GM23248 (cell line): ENCODE results near the gene IGF1R. TPM values are rescaled to one million over a fixed set of nuclear protein-coding genes. Genes with fewer than 3 reads are reported as not detected.

Experiments used
- DNase-seq: peaks from one replicate; pipeline ENCODE4 v3.0.0-alpha.2; 2015
- H2AFZ ChIP-seq: fragments of 200-600 bp; sonication (generic); 2 replicates; pipeline ENCODE4 v1.6.1; 2016; ENCODE audit warnings: antibody characterized with exemption
- H3F3A ChIP-seq: fragments of 200-600 bp; sonication (generic); 2 replicates; pipeline ENCODE4 v1.6.1; 2016; ENCODE audit warnings: mild to moderate bottlenecking, antibody characterized with exemption, mixed run types; ENCODE audit not compliant: insufficient read depth
- H3K27ac ChIP-seq: fragments of 200-600 bp; sonication (generic); 2 replicates; pipeline ENCODE4 v1.5.1; 2016; ENCODE audit warnings: mild to moderate bottlenecking
- H3K27me3 ChIP-seq: fragments of 200-600 bp; sonication (generic); replicated peaks from 2 replicates; pipeline ENCODE4 v1.6.1; 2016; ENCODE audit warnings: mild to moderate bottlenecking; ENCODE audit not compliant: insufficient read depth
- H3K36me3 ChIP-seq: fragments of 200-600 bp; sonication (generic); 2 replicates; pipeline ENCODE4 v1.6.1; 2016; ENCODE audit warnings: low read depth, mild to moderate bottlenecking
- H3K4me1 ChIP-seq: fragments of 200-600 bp; sonication (generic); 2 replicates; pipeline ENCODE4 v1.6.1; 2016; ENCODE audit warnings: mild to moderate bottlenecking; ENCODE audit not compliant: insufficient read depth
- H3K4me2 ChIP-seq: fragments of 200-600 bp; sonication (generic); one replicate; pipeline ENCODE4 v1.6.1; 2016; ENCODE audit warnings: mild to moderate bottlenecking; ENCODE audit not compliant: unreplicated experiment
- H3K4me3 ChIP-seq: fragments of 200-600 bp; sonication (generic); 2 replicates; pipeline ENCODE4 v1.5.1; 2016; ENCODE audit warnings: mild to moderate bottlenecking
- H3K79me2 ChIP-seq: fragments of 200-600 bp; sonication (generic); 2 replicates; pipeline ENCODE4 v1.6.1; 2016; ENCODE audit warnings: mild to moderate bottlenecking; ENCODE audit not compliant: insufficient read depth
- H3K9ac ChIP-seq: fragments of 200-600 bp; sonication (generic); 2 replicates; pipeline ENCODE4 v1.6.1; 2016; ENCODE audit warnings: mild to moderate bottlenecking
- H3K9me2 ChIP-seq: fragments of 200-600 bp; sonication (generic); 2 replicates; pipeline ENCODE4 v1.6.1; 2016; ENCODE audit warnings: mixed run types, mild to moderate bottlenecking, moderate library complexity; ENCODE audit not compliant: insufficient read depth
- H3K9me3 ChIP-seq: fragments of 200-600 bp; sonication (generic); one replicate; pipeline ENCODE4 v1.6.1; 2017; ENCODE audit warnings: low read depth
- H4K20me1 ChIP-seq: fragments of 200-600 bp; sonication (generic); 2 replicates; pipeline ENCODE4 v1.6.0; 2016; ENCODE audit not compliant: insufficient read depth
- EZH2 ChIP-seq: fragments of 200-600 bp; sonication (generic); IDR thresholded peaks from 2 replicates; pipeline ENCODE4 v1.6.1; 2018; ENCODE audit warnings: antibody characterized with exemption, mild to moderate bottlenecking; ENCODE audit not compliant: insufficient read depth, poor library complexity, severe bottlenecking
- EZH2phosphoT487 ChIP-seq: fragments of 200-600 bp; sonication (generic); IDR thresholded peaks from 2 replicates; pipeline ENCODE4 v1.6.1; 2018; ENCODE audit warnings: antibody characterized with exemption, moderate library complexity, mild to moderate bottlenecking, low read depth; ENCODE audit not compliant: insufficient read depth
- WGBS, 2 experiments: methylation state at CpG; one replicate each; pipeline ENCODE4 v1.1.6; 2015 to 2017; ENCODE audit warnings: low lambda C conversion rate in 2 of 2, low coverage in 1 of 2; ENCODE audit errors: missing lambda C conversion rate in 2 of 2; 5-methylcytosine and 5-hydroxymethylcytosine counted together
- in situ Hi-C: fragments of 300-500 bp; cut with MboI; formaldehyde crosslinking; loops from 2 replicates; pipeline ENCODE4 v1.15.0; 2020
- polyA plus RNA-seq: library from polyadenylated mRNA; unstranded; fragments of >200 nt; fragmentation: Nextera tagmentation; extraction: Ambion mirVana; gene quantifications from 2 replicates; pipeline ENCODE4 v1.2.1, GENCODE V29; 2016
- total RNA-seq: library from RNA; depleted of rRNA; stranded (reverse); fragments of >200 nt; shearing (Covaris generic); gene quantifications from 2 replicates; pipeline ENCODE4 v1.2.3, GENCODE V29; 2014

IGF1R gene
- total and polyA plus RNA-seq, 2 experiments from 2014 or later, result 22.0 to 48.6 TPM

- H2AFZ ChIP-seq, result no peak overlapping the region
- H3K36me3 ChIP-seq, result no peaks in the 10 kb centered on the region
- DNase-seq, result no peak
- no peaks in the 10 kb centered on the region for H3K27me3 ChIP-seq
- no peak overlapping the region for H3K9ac ChIP-seq
- H4K20me1 ChIP-seq, result peaks cover 8% of the 10 kb centered on the region; the same call in 1 of the 2 replicates
- H3K4me1 ChIP-seq, result peaks cover 44% of the 10 kb centered on the region
- WGBS, 2 experiments, result 75 to 80% methylated on average over 7 of the region's 7 CpGs
- H3F3A ChIP-seq, result peaks cover 30% of the 10 kb centered on the region
- H3K4me2 ChIP-seq, result peak overlapping the region; percentile 82
- H3K79me2 ChIP-seq, result peaks cover 100% of the 10 kb centered on the region
- H3K4me3 ChIP-seq, result no peak overlapping the region
- no peak for TF ChIP-seq EZH2phosphoT487
- TF ChIP-seq EZH2, result no peak
- peak overlapping the region; percentile 58 for H3K27ac ChIP-seq
- H3K9me2 ChIP-seq, result no peaks in the 10 kb centered on the region
- H3K9me3 ChIP-seq, result no peaks in the 10 kb centered on the region
- in situ Hi-C loops, result loop anchor here (25.0 kb wide), 1 partner anchor 393 kb away; no protein-coding TSS in a partner anchor
These were observed 21.3 kb downstream of the IGF1R start for GRCh38 chr15:98669638-98670037.

DNA sequence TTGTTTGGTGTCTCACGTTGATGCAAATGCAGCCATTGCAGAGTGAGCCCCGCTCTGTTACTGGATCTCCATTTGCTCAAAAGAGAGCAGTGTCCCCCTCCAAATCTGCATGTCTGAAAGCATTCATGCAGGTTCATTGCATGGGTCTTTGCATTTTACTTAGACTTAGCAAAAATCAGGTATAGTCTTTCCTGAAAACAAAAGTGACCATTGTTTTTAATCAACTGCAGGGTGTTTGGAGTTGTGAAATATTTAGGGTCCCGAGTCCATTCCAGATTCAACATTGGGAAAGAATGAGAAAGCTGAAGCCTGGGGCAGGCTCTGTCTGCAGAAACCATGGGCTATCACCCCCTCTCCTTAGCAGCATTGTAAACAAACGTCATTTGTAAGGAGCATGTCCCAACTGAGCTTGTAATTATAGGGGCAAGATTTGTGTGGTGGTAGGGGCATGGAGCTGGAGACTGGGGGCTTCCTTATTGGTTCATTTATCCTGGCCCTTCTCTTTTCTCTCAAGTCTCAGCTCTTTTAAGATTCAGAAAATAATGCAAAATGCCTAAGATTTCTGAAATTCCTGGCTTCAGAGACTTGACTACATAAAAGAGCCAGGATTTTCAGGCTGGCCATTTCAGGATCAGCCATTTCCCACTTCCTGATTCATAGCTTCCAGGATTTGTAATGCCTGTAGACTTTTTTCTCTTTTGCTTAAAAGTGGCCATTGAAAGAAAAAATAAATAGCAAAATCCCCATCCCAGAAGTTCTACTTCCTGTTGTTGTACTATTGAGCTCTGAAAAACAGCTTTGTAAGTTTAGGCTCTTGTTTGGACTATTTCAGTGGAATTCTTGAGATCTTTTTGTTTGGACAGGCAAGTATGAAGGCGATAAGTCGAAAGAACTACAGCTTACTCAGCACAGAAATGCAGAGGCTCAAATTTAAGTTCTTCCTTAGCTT lies 23.0 kb downstream of the IGF1R start:
- DNase-seq, result peak; percentile 74
- H4K20me1 ChIP-seq, result peaks cover 3% of the 10 kb centered on the region; the same call in 1 of the 2 replicates
- peak overlapping the region; percentile 70 for H2AFZ ChIP-seq
- H3K79me2 ChIP-seq, result peaks cover 100% of the 10 kb centered on the region
- in situ Hi-C loops, result loop anchor here (25.0 kb wide), 1 partner anchor 391 kb away; no protein-coding TSS in a partner anchor
- no peaks in the 10 kb centered on the region for H3K9me3 ChIP-seq
- no peak for TF ChIP-seq EZH2phosphoT487
- TF ChIP-seq EZH2, result no peak
- H3K9ac ChIP-seq, result peak overlapping the region; percentile 68
- H3K36me3 ChIP-seq, result no peaks in the 10 kb centered on the region
- peaks cover 25% of the 10 kb centered on the region for H3F3A ChIP-seq
- no peaks in the 10 kb centered on the region for H3K27me3 ChIP-seq
- peaks cover 44% of the 10 kb centered on the region for H3K4me1 ChIP-seq
- H3K4me3 ChIP-seq, result peak overlapping the region; percentile 61
- H3K4me2 ChIP-seq, result peak overlapping the region; percentile 79
- 33 to 39% methylated on average over 6 of the region's 6 CpGs for WGBS, 2 experiments
- no peaks in the 10 kb centered on the region for H3K9me2 ChIP-seq
- peak overlapping the region; percentile 81 for H3K27ac ChIP-seq

- peaks cover 19% of the 10 kb centered on the region for H3F3A ChIP-seq
- no peaks in the 10 kb centered on the region for H3K9me3 ChIP-seq
- no peaks in the 10 kb centered on the region for H3K9me2 ChIP-seq
- WGBS, 2 experiments, result 92% methylated on average over 4 of the region's 4 CpGs
- no peak overlapping the region for H3K4me2 ChIP-seq
- no peak for TF ChIP-seq EZH2
- TF ChIP-seq EZH2phosphoT487, result no peak
- H2AFZ ChIP-seq, result no peak overlapping the region
- no peaks in the 10 kb centered on the region for H3K27me3 ChIP-seq
- H3K27ac ChIP-seq, result no peak overlapping the region
- H3K79me2 ChIP-seq, result peaks cover 100% of the 10 kb centered on the region
- no peak for DNase-seq
- in situ Hi-C loops, result loop anchor here (25.0 kb wide), 1 partner anchor 389 kb away; no protein-coding TSS in a partner anchor
- no peak overlapping the region for H3K9ac ChIP-seq
- peaks cover 51% of the 10 kb centered on the region for H3K4me1 ChIP-seq
- H3K4me3 ChIP-seq, result no peak overlapping the region
- H3K36me3 ChIP-seq, result no peaks in the 10 kb centered on the region
- H4K20me1 ChIP-seq, result no peaks in the 10 kb centered on the region
These were observed 24.8 kb downstream of the IGF1R start for GRCh38 chr15:98673133-98673532.

- Histone ChIP-seq H3K27ac (no peak overlapping the region), H3K4me2 (no peak overlapping the region), H4K20me1 (no peaks in the 10 kb centered on the region), H3K4me1 (peaks cover 40% of the 10 kb centered on the region), H3K9me3 (no peaks in the 10 kb centered on the region), H3K27me3 (no peaks in the 10 kb centered on the region), H3K79me2 (peaks cover 100% of the 10 kb centered on the region), H3K9ac (no peak overlapping the region), H3K9me2 (no peaks in the 10 kb centered on the region), H2AFZ (no peak overlapping the region), H3K36me3 (no peaks in the 10 kb centered on the region), H3F3A (peaks cover 11% of the 10 kb centered on the region), H3K4me3 (no peak overlapping the region)
- DNase-seq, result no peak
- 99% methylated on average over 9 of the region's 9 CpGs for WGBS, 2 experiments
- in situ Hi-C loops, result loop anchor here (25.0 kb wide), 1 partner anchor 388 kb away; no protein-coding TSS in a partner anchor
- no peak for TF ChIP-seq EZH2phosphoT487
- TF ChIP-seq EZH2, result no peak
These were observed 26.0 kb downstream of the IGF1R start for GRCh38 chr15:98674336-98674735.
